ENCODE results near the gene FBXL3.

- no peak for TF ChIP-seq CTCF (IDR thresholded peaks at IDR 0.05)
- no peak for TF ChIP-seq POLR2A (IDR thresholded peaks at IDR 0.05)
Measured at GRCh38 chr13:77048681-77049080, 21.7 kb upstream of the FBXL3 start.

All from esophagus squamous epithelium (tissue), 4 donors.